B cell (primary cell): ENCODE measurements around the gene HIRA. TPM values are rescaled to one million over a fixed set of nuclear protein-coding genes. Genes with fewer than 3 reads are reported as not detected.

Source experiments
- ATAC-seq: fragments of 200-7000 bp; cut with Tn5 transposase; one replicate; pipeline ENCODE4 v1.10.0; 2021; ENCODE audit warnings: low read depth, mild to moderate bottlenecking, moderate number of reproducible peaks, moderate library complexity
- CTCF ChIA-PET: fragments of 350-600 bp; sonication (Branson Sonifier 250); formaldehyde crosslinking; loops from one replicate; lab custom pipeline; 2021; ENCODE audit warnings: antibody characterized with exemption, inconsistent platforms; lab: Charles Lee
- POLR2A ChIA-PET: fragments of 350-600 bp; sonication (Branson Sonifier 250); formaldehyde crosslinking; loops from one replicate; lab custom pipeline; 2021; ENCODE audit warnings: antibody characterized with exemption; lab: Charles Lee
- DNase-seq: peaks from one replicate; pipeline ENCODE4 v3.0.0; 2013
- H2AFZ ChIP-seq: 2 replicates; pipeline ENCODE4 v1.6.1; 2012; ENCODE audit warnings: mild to moderate bottlenecking, low read depth, low read length; ENCODE audit not compliant: insufficient read depth, poor library complexity, severe bottlenecking
- H3K27ac ChIP-seq, 2 donors: 1 replicate in 1 of 2; 2 replicates in 1 of 2; pipeline ENCODE4 v1.5.1; 2012 to 2013; ENCODE audit warnings: low read length in 2 of 2, mild to moderate bottlenecking in 2 of 2, moderate library complexity in 1 of 2
- H3K27me3 ChIP-seq, 4 experiments: fragments of 200-600 bp in 1 of 4; sonication (generic) in 1 of 4; replicated peaks in 1 of 4; 1 replicate in 2 of 4; 2 replicates in 2 of 4; pipeline versions ENCODE4 v1.6.1 to v1.7.0; 2013 to 2016; ENCODE audit warnings: low read length in 3 of 4, mild to moderate bottlenecking in 2 of 4, mixed read lengths in 1 of 4, moderate library complexity in 1 of 4; ENCODE audit not compliant: insufficient read depth in 4 of 4, control insufficient read depth in 3 of 4; ENCODE audit errors: control extremely low read depth in 1 of 4
- H3K36me3 ChIP-seq, 2 experiments: replicated peaks in 1 of 2; 1 replicate in 1 of 2; 2 replicates in 1 of 2; pipeline versions ENCODE4 v1.6.1 to v1.7.1; 2013; ENCODE audit warnings: low read length in 1 of 2; ENCODE audit not compliant: insufficient read depth in 2 of 2, control insufficient read depth in 1 of 2; ENCODE audit errors: control extremely low read depth in 1 of 2, extremely low read depth in 1 of 2
- H3K4me1 ChIP-seq, 2 donors: fragments of 200-600 bp in 1 of 2; sonication (generic) in 1 of 2; 1 replicate in 1 of 2; 2 replicates in 1 of 2; pipeline versions ENCODE4 v1.5.1 to v1.6.1; 2013 to 2017; ENCODE audit warnings: low read length in 2 of 2; ENCODE audit not compliant: control insufficient read depth in 2 of 2, insufficient read depth in 2 of 2
- H3K4me2 ChIP-seq: replicated peaks from 2 replicates; pipeline ENCODE3; 2012; ENCODE audit warnings: mild to moderate bottlenecking, low read depth, low read length; ENCODE audit not compliant: poor library complexity, severe bottlenecking
- H3K4me3 ChIP-seq, 5 experiments: fragments of 200-600 bp in 1 of 5; sonication (generic) in 1 of 5; 1 replicate in 3 of 5; 2 replicates in 2 of 5; pipeline versions ENCODE4 v1.5.1 to v1.7.0; 2011 to 2016; ENCODE audit warnings: low read length in 4 of 5, mild to moderate bottlenecking in 4 of 5, low read depth in 2 of 5, control low read depth in 1 of 5, moderate library complexity in 1 of 5; ENCODE audit not compliant: insufficient read depth in 1 of 5; ENCODE audit errors: control extremely low read depth in 1 of 5, extremely low read depth in 1 of 5
- H3K79me2 ChIP-seq: fragments of 200-600 bp; sonication (generic); one replicate; pipeline ENCODE4 v1.6.0; 2016; ENCODE audit warnings: low read length; ENCODE audit not compliant: control insufficient read depth, insufficient read depth
- H3K9ac ChIP-seq: fragments of 200-600 bp; sonication (generic); 2 replicates; pipeline ENCODE4 v1.6.1; 2017; ENCODE audit warnings: mild to moderate bottlenecking, low read length, moderate library complexity
- H3K9me3 ChIP-seq, 3 donors: one replicate each; pipeline versions ENCODE4 v1.6.1 to v1.7.1; 2013; ENCODE audit warnings: low read length in 2 of 3; ENCODE audit not compliant: control insufficient read depth in 2 of 3, insufficient read depth in 1 of 3; ENCODE audit errors: control extremely low read depth in 1 of 3
- H4K20me1 ChIP-seq: 2 replicates; pipeline ENCODE4 v1.6.0; 2012; ENCODE audit warnings: mild to moderate bottlenecking, low read length; ENCODE audit not compliant: insufficient read depth, control insufficient read depth, poor library complexity, severe bottlenecking
- H3K27ac Mint-ChIP-seq: one replicate; pipeline ENCODE4 v1.8.0; 2021; ENCODE audit warnings: mixed read lengths
- H3K27me3 Mint-ChIP-seq: one replicate; pipeline ENCODE4 v1.8.0; 2021; ENCODE audit warnings: mixed read lengths
- H3K4me1 Mint-ChIP-seq: one replicate; pipeline ENCODE4 v1.8.0; 2021; ENCODE audit warnings: mixed read lengths
- H3K4me3 Mint-ChIP-seq: one replicate; pipeline ENCODE4 v1.8.0; 2021; ENCODE audit warnings: mixed read lengths
- H3K9me3 Mint-ChIP-seq: one replicate; pipeline ENCODE4 v1.8.0; 2022; ENCODE audit warnings: mixed read lengths; ENCODE audit not compliant: insufficient read depth
- EZH2 ChIP-seq: IDR thresholded peaks from 2 replicates; pipeline ENCODE4 v1.6.1; 2012; ENCODE audit warnings: borderline replicate concordance, low read depth, mild to moderate bottlenecking, moderate library complexity, low read length; ENCODE audit not compliant: insufficient read depth, poor library complexity, severe bottlenecking
- WGBS: methylation state at CpG from one replicate; pipeline ENCODE4 v1.1.5; 2013; ENCODE audit warnings: missing lambda C conversion rate; ENCODE audit not compliant: insufficient coverage; 5-methylcytosine and 5-hydroxymethylcytosine counted together
- intact Hi-C: fragments of 100-400 bp; cut with micrococcal nuclease; formaldehyde crosslinking; loops from one replicate; pipeline ENCODE4 v1.10.0; 2022
- polyA plus RNA-seq: library from polyadenylated mRNA; depleted of rRNA; stranded (reverse); fragments of >200 nt; gene quantifications from 2 replicates; pipeline ENCODE4 v1.2.3, GENCODE V29; 2012
- total RNA-seq, 2 donors: library from RNA; stranded (reverse); fragments of 120-200 nt in 1 of 2; gene quantifications; 1 replicate in 1 of 2; 2 replicates in 1 of 2; pipeline versions ENCODE4 v1.2.3 to v1.2.4, GENCODE V29; 2013 to 2022
- TF ChIP-seq, protein P1 (sequence below): fragments of 200-600 bp; IDR thresholded peaks from one replicate; pipeline ENCODE4 v1.8.0; 2022; ENCODE audit warnings: antibody characterized with exemption, mild to moderate bottlenecking

HIRA gene
- total and polyA plus RNA-seq, 2 donors (not counting 1 experiment from before 2014, with no cell fraction given), result 28.3 to 34.5 TPM

DNA sequence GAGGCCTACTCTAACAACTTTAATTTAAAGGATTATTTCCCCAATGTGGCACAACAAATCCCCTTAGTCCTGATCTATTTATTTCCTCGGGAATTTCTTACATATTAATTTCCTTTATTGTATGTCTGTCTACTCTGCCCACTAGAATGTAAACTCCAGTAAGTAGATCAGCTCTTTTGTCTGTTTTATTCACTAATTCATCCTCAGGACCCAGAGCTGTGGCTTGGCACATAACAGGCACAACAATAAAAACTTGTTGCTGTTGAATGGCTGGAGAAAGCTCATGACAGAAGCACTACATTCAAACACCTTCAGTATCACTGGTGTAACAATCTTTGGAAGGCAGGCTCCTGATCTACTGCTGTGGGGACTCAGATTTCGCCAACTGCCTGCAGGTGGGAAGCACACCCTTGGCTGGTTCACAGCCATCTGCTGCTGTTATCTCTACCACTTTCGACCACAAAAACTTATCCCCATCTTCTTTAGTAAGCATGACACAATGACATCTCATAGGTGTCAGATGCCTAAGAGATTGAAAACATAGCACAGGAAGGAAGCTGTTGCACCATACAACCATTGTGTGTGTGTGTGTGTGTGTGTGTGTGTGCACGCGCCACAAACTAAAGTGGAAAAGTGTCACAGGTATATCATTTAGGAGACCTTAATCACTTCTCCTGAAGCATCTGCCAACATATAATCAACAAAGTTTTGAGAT, 11.9 kb downstream of the HIRA start:
- peaks cover 88% of the 10 kb centered on the region for H3K79me2 ChIP-seq
- no peak overlapping the region for H3K4me3 Mint-ChIP-seq
- no peaks in the 10 kb centered on the region for H3K27me3 Mint-ChIP-seq
- CTCF ChIA-PET, result no interaction called here
- H3K4me2 ChIP-seq, result no peak overlapping the region
- H3K27me3 ChIP-seq, result no peaks in the 10 kb centered on the region
- peaks cover 35% of the 10 kb centered on the region for H4K20me1 ChIP-seq
- H3K4me3 ChIP-seq, result no peak overlapping the region
- ATAC-seq, result no peak
- peaks cover 43% of the 10 kb centered on the region for H3K4me1 Mint-ChIP-seq
- peak overlapping the region; percentile 20 to 55 for H3K27ac ChIP-seq
- H3K9me3 Mint-ChIP-seq, result no peaks in the 10 kb centered on the region
- H3K27ac Mint-ChIP-seq, result peak overlapping the region; percentile 51
- peaks cover 0 to 10% of the 10 kb centered on the region in 2 experiments for H3K36me3 ChIP-seq
- H2AFZ ChIP-seq, result no peak overlapping the region
- 23% methylated on average over 1 of the region's 5 CpGs for WGBS
- H3K4me1 ChIP-seq, result peaks cover 7 to 19% of the 10 kb centered on the region in 2 donors
- H3K9me3 ChIP-seq, result no peaks in the 10 kb centered on the region
- peak; percentile 28 for DNase-seq
- POLR2A ChIA-PET, result interaction anchor here (1.0 kb wide), 1 partner anchor 12 kb away, joined by 3 read pairs; the partner anchor contains the start of genes HIRA and MRPL40
- intact Hi-C loops, result no loop called here
- TF ChIP-seq EZH2, result no peak
- TF ChIP-seq, protein P1, sequence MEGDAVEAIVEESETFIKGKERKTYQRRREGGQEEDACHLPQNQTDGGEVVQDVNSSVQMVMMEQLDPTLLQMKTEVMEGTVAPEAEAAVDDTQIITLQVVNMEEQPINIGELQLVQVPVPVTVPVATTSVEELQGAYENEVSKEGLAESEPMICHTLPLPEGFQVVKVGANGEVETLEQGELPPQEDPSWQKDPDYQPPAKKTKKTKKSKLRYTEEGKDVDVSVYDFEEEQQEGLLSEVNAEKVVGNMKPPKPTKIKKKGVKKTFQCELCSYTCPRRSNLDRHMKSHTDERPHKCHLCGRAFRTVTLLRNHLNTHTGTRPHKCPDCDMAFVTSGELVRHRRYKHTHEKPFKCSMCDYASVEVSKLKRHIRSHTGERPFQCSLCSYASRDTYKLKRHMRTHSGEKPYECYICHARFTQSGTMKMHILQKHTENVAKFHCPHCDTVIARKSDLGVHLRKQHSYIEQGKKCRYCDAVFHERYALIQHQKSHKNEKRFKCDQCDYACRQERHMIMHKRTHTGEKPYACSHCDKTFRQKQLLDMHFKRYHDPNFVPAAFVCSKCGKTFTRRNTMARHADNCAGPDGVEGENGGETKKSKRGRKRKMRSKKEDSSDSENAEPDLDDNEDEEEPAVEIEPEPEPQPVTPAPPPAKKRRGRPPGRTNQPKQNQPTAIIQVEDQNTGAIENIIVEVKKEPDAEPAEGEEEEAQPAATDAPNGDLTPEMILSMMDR, result no peak
- H3K9ac ChIP-seq, result no peak overlapping the region

DNA sequence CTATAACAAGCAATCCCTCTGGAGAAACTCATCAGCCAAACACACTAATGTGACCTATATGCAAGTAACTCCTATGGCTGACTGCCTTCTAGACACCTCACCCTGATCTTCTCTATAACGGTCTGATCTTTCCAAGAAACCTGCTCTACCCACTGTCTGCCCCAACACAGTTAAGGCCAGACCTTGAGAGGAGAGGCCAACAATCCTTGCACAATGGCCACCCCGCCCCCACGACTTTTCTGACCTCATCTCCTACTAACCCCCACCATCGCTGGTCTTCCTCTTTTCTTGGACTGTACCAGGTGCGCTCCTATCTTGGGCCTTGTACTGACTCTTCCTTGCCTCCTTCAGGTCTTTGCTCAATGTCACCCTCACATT, 12.5 kb downstream of the HIRA start:
- Histone ChIP-seq H3K4me2 (no peak overlapping the region), H4K20me1 (peaks cover 32% of the 10 kb centered on the region), H3K27me3 (no peaks in the 10 kb centered on the region), H3K79me2 (peaks cover 88% of the 10 kb centered on the region), H3K9ac (no peak overlapping the region), H3K4me1 (peaks cover 7 to 19% of the 10 kb centered on the region in 2 donors), H3K9me3 (no peaks in the 10 kb centered on the region), H2AFZ (no peak overlapping the region), H3K4me3 (no peak overlapping the region), H3K27ac (peak overlapping the region; percentile 20 to 55), H3K36me3 (peaks cover 0 to 5% of the 10 kb centered on the region in 2 experiments)
- ChIA-PET POLR2A (interaction anchor here (1.0 kb wide), 1 partner anchor 13 kb away, joined by 3 read pairs; the partner anchor contains the start of genes HIRA and MRPL40), CTCF (no interaction called here)
- 78% methylated on average over 5 of the region's 5 CpGs for WGBS
- TF ChIP-seq, protein P1, result no peak
- TF ChIP-seq EZH2, result no peak
- Mint-ChIP-seq H3K4me1 (peaks cover 41% of the 10 kb centered on the region), H3K27ac (peak overlapping the region; percentile 51), H3K27me3 (no peaks in the 10 kb centered on the region), H3K4me3 (no peak overlapping the region), H3K9me3 (no peaks in the 10 kb centered on the region)
- DNase-seq (peak; percentile 22), ATAC-seq (peak; percentile 28)
- intact Hi-C loops, result no loop called here
